WTC11 (cell line): ENCODE measurements around the gene CCSER2. TPM values are rescaled to one million over a fixed set of nuclear protein-coding genes. Genes with fewer than 3 reads are reported as not detected.
A peak's percentile ranks its signal among the peaks of the same experiment; 100 is the strongest.

ENCODE experiments used
- AFF4 ChIP-seq: sonication (generic); formaldehyde crosslinking; IDR thresholded peaks from 2 replicates; pipeline ENCODE4 v1.8.1; 2023; ENCODE audit warnings: mild to moderate bottlenecking, missing genetic modification reagents, borderline replicate concordance
- ELF4 ChIP-seq: sonication (generic); formaldehyde crosslinking; IDR thresholded peaks from 2 replicates; pipeline ENCODE4 v1.8.1; 2022; ENCODE audit warnings: low read depth, mild to moderate bottlenecking, moderate library complexity, missing genetic modification reagents
- EMX1 ChIP-seq: fragments of 250-450 bp; sonication (Bioruptor Pico); IDR thresholded peaks from 2 replicates; pipeline ENCODE4 v1.8.0; 2021; ENCODE audit warnings: mild to moderate bottlenecking
- ESRRA ChIP-seq: sonication (generic); formaldehyde crosslinking; IDR thresholded peaks from 2 replicates; pipeline ENCODE4 v1.8.1; 2022; ENCODE audit warnings: mild to moderate bottlenecking, missing genetic modification reagents, borderline replicate concordance
- FOXP4 ChIP-seq: sonication (generic); formaldehyde crosslinking; IDR thresholded peaks from 2 replicates; pipeline ENCODE4 v1.8.0; 2022; ENCODE audit warnings: mild to moderate bottlenecking, missing genetic modification reagents
- GABPB1 ChIP-seq: sonication (generic); formaldehyde crosslinking; IDR thresholded peaks from 2 replicates; pipeline ENCODE4 v1.8.1; 2023; ENCODE audit warnings: mild to moderate bottlenecking, missing genetic modification reagents
- GTF2I ChIP-seq: fragments of 250-450 bp; sonication (Bioruptor Pico); conservative IDR thresholded peaks from 2 replicates; pipeline ENCODE4 v1.4.0; 2021; ENCODE audit warnings: mild to moderate bottlenecking
- HMGA2 ChIP-seq: fragments of 250-450 bp; sonication (Bioruptor Pico); IDR thresholded peaks from 2 replicates; pipeline ENCODE4 v1.4.0; 2021; ENCODE audit warnings: mild to moderate bottlenecking, moderate library complexity
- JAZF1 ChIP-seq: fragments of 250-450 bp; sonication (Bioruptor Pico); IDR thresholded peaks from 2 replicates; pipeline ENCODE4 v1.9.0; 2021; ENCODE audit warnings: moderate library complexity, mild to moderate bottlenecking, inconsistent platforms
- NFYB ChIP-seq: sonication (generic); formaldehyde crosslinking; conservative IDR thresholded peaks from 2 replicates; pipeline ENCODE4 v1.8.0; 2022; ENCODE audit warnings: low read depth, missing genetic modification reagents
- NR2C2 ChIP-seq: sonication (generic); formaldehyde crosslinking; IDR thresholded peaks from 2 replicates; pipeline ENCODE4 v1.8.0; 2022; ENCODE audit warnings: mild to moderate bottlenecking, missing genetic modification reagents
- PRRX2 ChIP-seq: fragments of 250-450 bp; sonication (Bioruptor Pico); IDR thresholded peaks from 2 replicates; pipeline ENCODE4 v1.8.0; 2021; ENCODE audit warnings: mild to moderate bottlenecking
- SOX15 ChIP-seq: fragments of 250-450 bp; sonication (Bioruptor Pico); IDR thresholded peaks from 2 replicates; pipeline ENCODE4 v1.9.0; 2021; ENCODE audit warnings: mild to moderate bottlenecking
- TP53 ChIP-seq: sonication (generic); formaldehyde crosslinking; IDR thresholded peaks from 2 replicates; pipeline ENCODE4 v1.8.1; 2023; ENCODE audit warnings: mild to moderate bottlenecking, missing genetic modification reagents
- ZBTB21 ChIP-seq: sonication (generic); formaldehyde crosslinking; IDR thresholded peaks from 2 replicates; pipeline ENCODE4 v1.8.1; 2023; ENCODE audit warnings: mild to moderate bottlenecking, missing genetic modification reagents, borderline replicate concordance
- ZBTB43 ChIP-seq: sonication (generic); formaldehyde crosslinking; IDR thresholded peaks from 2 replicates; pipeline ENCODE4 v1.8.1; 2023; ENCODE audit warnings: mild to moderate bottlenecking, missing genetic modification reagents
- ZNF281 ChIP-seq: sonication (generic); formaldehyde crosslinking; IDR thresholded peaks from 2 replicates; pipeline ENCODE4 v1.8.0; 2023; ENCODE audit warnings: mild to moderate bottlenecking, missing genetic modification reagents
- ZNF317 ChIP-seq: sonication (generic); formaldehyde crosslinking; IDR thresholded peaks from 2 replicates; pipeline ENCODE4 v1.8.1; 2023; ENCODE audit warnings: low read depth, mild to moderate bottlenecking, moderate library complexity, missing genetic modification reagents, borderline replicate concordance
- total RNA-seq: library from RNA; stranded (reverse); gene quantifications from 3 replicates; pipeline ENCODE4 v1.2.3, GENCODE V29; 2021
- TF ChIP-seq, protein P1 (sequence below): sonication (generic); formaldehyde crosslinking; IDR thresholded peaks from 2 replicates; pipeline ENCODE4 v1.8.0; 2022; ENCODE audit warnings: missing genetic modification reagents
- TF ChIP-seq, protein P2 (sequence below): sonication (generic); formaldehyde crosslinking; IDR thresholded peaks from 2 replicates; pipeline ENCODE4 v1.8.0; 2023; ENCODE audit warnings: missing genetic modification reagents, mild to moderate bottlenecking, borderline replicate concordance
- TF ChIP-seq, protein P3 (sequence below): sonication (generic); formaldehyde crosslinking; conservative IDR thresholded peaks from 2 replicates; pipeline ENCODE4 v1.8.1; 2022; ENCODE audit warnings: mild to moderate bottlenecking, missing genetic modification reagents

CCSER2 gene
- total RNA-seq, 1 experiment from 2014 or later, result 30.6 TPM

GRCh38 chr10:84291384-84291783, 37.0 kb upstream of the CCSER2 start (continued):
- TF ChIP-seq ZNF281 (CRISPR knock-in tag) (peak; percentile 88), FOXP4 (CRISPR knock-in tag) (peak; percentile 98), NFYB (CRISPR knock-in tag) (peak; percentile 48), SOX15 (CRISPR knock-in tag) (no peak), NR2C2 (CRISPR knock-in tag) (peak; percentile 77), HMGA2 (CRISPR knock-in tag) (no peak), ESRRA (peak; percentile 94; the same call in 1 of the 2 replicates), ZBTB43 (CRISPR knock-in tag) (peak; percentile 90; the same call in 1 of the 2 replicates), AFF4 (peak; percentile 90), ZNF317 (0 out of 2 replicates have a peak, but pooled peaks have one; percentile 45), TP53 (CRISPR knock-in tag) (peak; percentile 85; the same call in 1 of the 2 replicates), ELF4 (CRISPR knock-in tag) (peak; percentile 54; the same call in 1 of the 2 replicates), GABPB1 (CRISPR knock-in tag) (no peak), ZBTB21 (CRISPR knock-in tag) (peak; percentile 88; the same call in 1 of the 2 replicates), GTF2I (CRISPR knock-in tag) (no peak), PRRX2 (CRISPR knock-in tag) (peak; percentile 91), JAZF1 (no peak), EMX1 (peak; percentile 70; the same call in 1 of the 2 replicates)
- TF ChIP-seq, protein P1, sequence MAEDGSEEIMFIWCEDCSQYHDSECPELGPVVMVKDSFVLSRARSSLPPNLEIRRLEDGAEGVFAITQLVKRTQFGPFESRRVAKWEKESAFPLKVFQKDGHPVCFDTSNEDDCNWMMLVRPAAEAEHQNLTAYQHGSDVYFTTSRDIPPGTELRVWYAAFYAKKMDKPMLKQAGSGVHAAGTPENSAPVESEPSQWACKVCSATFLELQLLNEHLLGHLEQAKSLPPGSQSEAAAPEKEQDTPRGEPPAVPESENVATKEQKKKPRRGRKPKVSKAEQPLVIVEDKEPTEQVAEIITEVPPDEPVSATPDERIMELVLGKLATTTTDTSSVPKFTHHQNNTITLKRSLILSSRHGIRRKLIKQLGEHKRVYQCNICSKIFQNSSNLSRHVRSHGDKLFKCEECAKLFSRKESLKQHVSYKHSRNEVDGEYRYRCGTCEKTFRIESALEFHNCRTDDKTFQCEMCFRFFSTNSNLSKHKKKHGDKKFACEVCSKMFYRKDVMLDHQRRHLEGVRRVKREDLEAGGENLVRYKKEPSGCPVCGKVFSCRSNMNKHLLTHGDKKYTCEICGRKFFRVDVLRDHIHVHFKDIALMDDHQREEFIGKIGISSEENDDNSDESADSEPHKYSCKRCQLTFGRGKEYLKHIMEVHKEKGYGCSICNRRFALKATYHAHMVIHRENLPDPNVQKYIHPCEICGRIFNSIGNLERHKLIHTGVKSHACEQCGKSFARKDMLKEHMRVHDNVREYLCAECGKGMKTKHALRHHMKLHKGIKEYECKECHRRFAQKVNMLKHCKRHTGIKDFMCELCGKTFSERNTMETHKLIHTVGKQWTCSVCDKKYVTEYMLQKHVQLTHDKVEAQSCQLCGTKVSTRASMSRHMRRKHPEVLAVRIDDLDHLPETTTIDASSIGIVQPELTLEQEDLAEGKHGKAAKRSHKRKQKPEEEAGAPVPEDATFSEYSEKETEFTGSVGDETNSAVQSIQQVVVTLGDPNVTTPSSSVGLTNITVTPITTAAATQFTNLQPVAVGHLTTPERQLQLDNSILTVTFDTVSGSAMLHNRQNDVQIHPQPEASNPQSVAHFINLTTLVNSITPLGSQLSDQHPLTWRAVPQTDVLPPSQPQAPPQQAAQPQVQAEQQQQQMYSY (CRISPR knock-in tag), result no peak
- TF ChIP-seq, protein P2, sequence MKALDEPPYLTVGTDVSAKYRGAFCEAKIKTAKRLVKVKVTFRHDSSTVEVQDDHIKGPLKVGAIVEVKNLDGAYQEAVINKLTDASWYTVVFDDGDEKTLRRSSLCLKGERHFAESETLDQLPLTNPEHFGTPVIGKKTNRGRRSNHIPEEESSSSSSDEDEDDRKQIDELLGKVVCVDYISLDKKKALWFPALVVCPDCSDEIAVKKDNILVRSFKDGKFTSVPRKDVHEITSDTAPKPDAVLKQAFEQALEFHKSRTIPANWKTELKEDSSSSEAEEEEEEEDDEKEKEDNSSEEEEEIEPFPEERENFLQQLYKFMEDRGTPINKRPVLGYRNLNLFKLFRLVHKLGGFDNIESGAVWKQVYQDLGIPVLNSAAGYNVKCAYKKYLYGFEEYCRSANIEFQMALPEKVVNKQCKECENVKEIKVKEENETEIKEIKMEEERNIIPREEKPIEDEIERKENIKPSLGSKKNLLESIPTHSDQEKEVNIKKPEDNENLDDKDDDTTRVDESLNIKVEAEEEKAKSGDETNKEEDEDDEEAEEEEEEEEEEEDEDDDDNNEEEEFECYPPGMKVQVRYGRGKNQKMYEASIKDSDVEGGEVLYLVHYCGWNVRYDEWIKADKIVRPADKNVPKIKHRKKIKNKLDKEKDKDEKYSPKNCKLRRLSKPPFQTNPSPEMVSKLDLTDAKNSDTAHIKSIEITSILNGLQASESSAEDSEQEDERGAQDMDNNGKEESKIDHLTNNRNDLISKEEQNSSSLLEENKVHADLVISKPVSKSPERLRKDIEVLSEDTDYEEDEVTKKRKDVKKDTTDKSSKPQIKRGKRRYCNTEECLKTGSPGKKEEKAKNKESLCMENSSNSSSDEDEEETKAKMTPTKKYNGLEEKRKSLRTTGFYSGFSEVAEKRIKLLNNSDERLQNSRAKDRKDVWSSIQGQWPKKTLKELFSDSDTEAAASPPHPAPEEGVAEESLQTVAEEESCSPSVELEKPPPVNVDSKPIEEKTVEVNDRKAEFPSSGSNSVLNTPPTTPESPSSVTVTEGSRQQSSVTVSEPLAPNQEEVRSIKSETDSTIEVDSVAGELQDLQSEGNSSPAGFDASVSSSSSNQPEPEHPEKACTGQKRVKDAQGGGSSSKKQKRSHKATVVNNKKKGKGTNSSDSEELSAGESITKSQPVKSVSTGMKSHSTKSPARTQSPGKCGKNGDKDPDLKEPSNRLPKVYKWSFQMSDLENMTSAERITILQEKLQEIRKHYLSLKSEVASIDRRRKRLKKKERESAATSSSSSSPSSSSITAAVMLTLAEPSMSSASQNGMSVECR (CRISPR knock-in tag), result peak; percentile 98
- TF ChIP-seq, protein P3, sequence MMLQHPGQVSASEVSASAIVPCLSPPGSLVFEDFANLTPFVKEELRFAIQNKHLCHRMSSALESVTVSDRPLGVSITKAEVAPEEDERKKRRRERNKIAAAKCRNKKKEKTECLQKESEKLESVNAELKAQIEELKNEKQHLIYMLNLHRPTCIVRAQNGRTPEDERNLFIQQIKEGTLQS, result no peak
